DND-41 (cell line): ENCODE results near the gene HBA2.
A peak's percentile ranks its signal among the peaks of the same experiment; 100 is the strongest.
"Not testable (repeated sequence)": the region's sequence is repeated elsewhere in the genome, so short reads cannot be mapped to it uniquely, and the experiment has no call there.

Experiments
- ATAC-seq: fragments of 200-7000 bp; cut with Tn5 transposase; 3 replicates; pipeline ENCODE4 v1.9.1; 2021; ENCODE audit warnings: low read depth; ENCODE audit not compliant: insufficient read depth
- DNase-seq: peaks from one replicate; pipeline ENCODE4 v3.0.0-alpha.2; 2020
- H2AFZ ChIP-seq: 2 replicates; pipeline ENCODE4 v1.6.0; 2012; ENCODE audit warnings: low read depth, low read length
- H3K27ac ChIP-seq: 2 replicates; pipeline ENCODE4 v1.5.1; 2012; ENCODE audit warnings: low read length, inconsistent platforms
- H3K27me3 ChIP-seq: fragments of 200-600 bp; sonication (generic); 2 replicates; pipeline ENCODE4 v1.6.0; 2012; ENCODE audit warnings: low read length, mild to moderate bottlenecking, inconsistent platforms; ENCODE audit not compliant: insufficient read depth, poor library complexity
- H3K36me3 ChIP-seq: 2 replicates; pipeline ENCODE4 v1.5.1; 2012; ENCODE audit warnings: low read length, inconsistent platforms; ENCODE audit not compliant: insufficient read depth
- H3K4me1 ChIP-seq: 2 replicates; pipeline ENCODE4 v1.5.1; 2012; ENCODE audit warnings: mild to moderate bottlenecking, low read length; ENCODE audit not compliant: insufficient read depth
- H3K4me2 ChIP-seq: 2 replicates; pipeline ENCODE4 v1.6.0; 2012; ENCODE audit warnings: mild to moderate bottlenecking, moderate library complexity, low read length, inconsistent platforms; ENCODE audit not compliant: insufficient read depth
- H3K4me3 ChIP-seq, 2 experiments: fragments of 200-600 bp in 1 of 2; shearing (Covaris generic) in 1 of 2; 2 replicates each; pipeline ENCODE4 v1.5.1; 2012 to 2016; ENCODE audit warnings: inconsistent platforms in 2 of 2, low read length in 2 of 2, mild to moderate bottlenecking in 2 of 2, low read depth in 1 of 2, moderate library complexity in 1 of 2
- H3K79me2 ChIP-seq: 2 replicates; pipeline ENCODE4 v1.6.0; 2012; ENCODE audit warnings: low read length, inconsistent platforms; ENCODE audit not compliant: insufficient read depth
- H3K9ac ChIP-seq: 2 replicates; pipeline ENCODE4 v1.6.0; 2012; ENCODE audit warnings: low read depth, mild to moderate bottlenecking, inconsistent platforms, low read length, moderate library complexity
- H3K9me3 ChIP-seq: 2 replicates; pipeline ENCODE4 v1.5.1; 2012; ENCODE audit warnings: low read length, moderate library complexity, mild to moderate bottlenecking, inconsistent platforms; ENCODE audit not compliant: insufficient read depth, severe bottlenecking
- H4K20me1 ChIP-seq: 2 replicates; pipeline ENCODE4 v1.6.0; 2012; ENCODE audit warnings: low read length; ENCODE audit not compliant: insufficient read depth
- EZH2 ChIP-seq: IDR thresholded peaks from 3 replicates; pipeline ENCODE4 v1.6.1; 2012; ENCODE audit warnings: borderline replicate concordance, low read depth, mild to moderate bottlenecking, moderate library complexity, low read length, inconsistent platforms; ENCODE audit not compliant: severe bottlenecking
- TF ChIP-seq, protein P1 (sequence below): IDR thresholded peaks from 2 replicates; pipeline ENCODE4 v1.5.1; 2012; ENCODE audit warnings: borderline replicate concordance, low read length, moderate library complexity, mild to moderate bottlenecking; ENCODE audit not compliant: poor library complexity, severe bottlenecking; ENCODE audit errors: extremely low read depth

Gene HBA2

GRCh38 chr16:172374-172941, at the start of gene HBA2:
HBA2 (plus strand) TSS chr16:172876; CDS start chr16:172913, 37 bp downstream.
- H3K79me2 ChIP-seq, H3K27me3 ChIP-seq, H3K36me3 ChIP-seq, ATAC-seq, H3K4me2 ChIP-seq, H4K20me1 ChIP-seq, H3K9me3 ChIP-seq, H3K27ac ChIP-seq, H3K4me1 ChIP-seq, H3K9ac ChIP-seq, H2AFZ ChIP-seq, H3K4me3 ChIP-seq, DNase-seq: not testable (repeated sequence)

- not testable (repeated sequence) for ATAC-seq
- Histone ChIP-seq H4K20me1 (peaks cover 28% of the 10 kb centered on the region; the same call in 1 of the 2 replicates), H3K79me2 (peaks cover 32% of the 10 kb centered on the region)
Observed at GRCh38 chr16:123558-124350, 48.9 kb upstream of the HBA2 start.

DNA sequence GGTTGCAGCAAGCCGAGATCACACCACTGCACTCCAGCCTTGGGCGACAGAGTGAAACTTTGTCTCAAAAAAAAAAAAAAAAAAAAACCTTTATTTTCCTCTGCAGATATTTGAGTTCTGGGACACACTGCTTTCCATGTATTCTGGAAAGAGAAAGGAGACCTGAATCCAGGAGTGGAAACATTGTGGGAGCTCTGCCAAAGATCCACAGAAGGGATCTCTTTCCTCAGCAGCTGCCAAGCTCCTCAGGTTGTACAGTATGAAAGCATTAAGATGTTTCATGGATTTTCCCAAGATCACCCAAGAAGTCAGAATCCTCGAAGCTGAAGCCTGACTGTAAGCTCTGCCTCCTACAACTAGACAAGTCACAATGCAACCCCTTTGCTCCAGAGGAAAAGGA, 47.7 kb upstream of the HBA2 start:
- H2AFZ ChIP-seq: no peak overlapping the region
- no peak for TF ChIP-seq EZH2
- TF ChIP-seq, protein P1, sequence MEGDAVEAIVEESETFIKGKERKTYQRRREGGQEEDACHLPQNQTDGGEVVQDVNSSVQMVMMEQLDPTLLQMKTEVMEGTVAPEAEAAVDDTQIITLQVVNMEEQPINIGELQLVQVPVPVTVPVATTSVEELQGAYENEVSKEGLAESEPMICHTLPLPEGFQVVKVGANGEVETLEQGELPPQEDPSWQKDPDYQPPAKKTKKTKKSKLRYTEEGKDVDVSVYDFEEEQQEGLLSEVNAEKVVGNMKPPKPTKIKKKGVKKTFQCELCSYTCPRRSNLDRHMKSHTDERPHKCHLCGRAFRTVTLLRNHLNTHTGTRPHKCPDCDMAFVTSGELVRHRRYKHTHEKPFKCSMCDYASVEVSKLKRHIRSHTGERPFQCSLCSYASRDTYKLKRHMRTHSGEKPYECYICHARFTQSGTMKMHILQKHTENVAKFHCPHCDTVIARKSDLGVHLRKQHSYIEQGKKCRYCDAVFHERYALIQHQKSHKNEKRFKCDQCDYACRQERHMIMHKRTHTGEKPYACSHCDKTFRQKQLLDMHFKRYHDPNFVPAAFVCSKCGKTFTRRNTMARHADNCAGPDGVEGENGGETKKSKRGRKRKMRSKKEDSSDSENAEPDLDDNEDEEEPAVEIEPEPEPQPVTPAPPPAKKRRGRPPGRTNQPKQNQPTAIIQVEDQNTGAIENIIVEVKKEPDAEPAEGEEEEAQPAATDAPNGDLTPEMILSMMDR: no peak
- H3K27ac ChIP-seq: no peak overlapping the region
- no peak overlapping the region for H3K4me3 ChIP-seq
- no peaks in the 10 kb centered on the region for H3K9me3 ChIP-seq
- H4K20me1 ChIP-seq: peaks cover 38% of the 10 kb centered on the region; the same call in 1 of the 2 replicates
- no peak for ATAC-seq
- no peaks in the 10 kb centered on the region for H3K27me3 ChIP-seq
- no peak for DNase-seq
- no peak overlapping the region for H3K9ac ChIP-seq
- H3K4me1 ChIP-seq: no peaks in the 10 kb centered on the region; the same call in 1 of the 2 replicates
- peaks cover 18% of the 10 kb centered on the region for H3K36me3 ChIP-seq
- peaks cover 41% of the 10 kb centered on the region for H3K79me2 ChIP-seq
- H3K4me2 ChIP-seq: no peak overlapping the region

More at GRCh38 chr16:123558-124350, 48.9 kb upstream of the HBA2 start:
- H3K4me1 ChIP-seq, H3K27me3 ChIP-seq, H2AFZ ChIP-seq, H3K4me3 ChIP-seq, H3K9me3 ChIP-seq, H3K9ac ChIP-seq, H3K27ac ChIP-seq, H3K4me2 ChIP-seq, DNase-seq: not testable (repeated sequence)
- peaks cover 18% of the 10 kb centered on the region for H3K36me3 ChIP-seq

- Histone ChIP-seq H3K4me2 (no peak overlapping the region), H3K4me3 (no peak overlapping the region), H2AFZ (no peak overlapping the region), H3K36me3 (peaks cover 8% of the 10 kb centered on the region; the same call in 1 of the 2 replicates), H3K27me3 (no peaks in the 10 kb centered on the region), H3K9ac (no peak overlapping the region), H3K79me2 (peaks cover 65% of the 10 kb centered on the region), H4K20me1 (peaks cover 32% of the 10 kb centered on the region; the same call in 1 of the 2 replicates), H3K27ac (no peak overlapping the region), H3K4me1 (no peaks in the 10 kb centered on the region; the same call in 1 of the 2 replicates), H3K9me3 (no peaks in the 10 kb centered on the region)
- peak; percentile 31 for DNase-seq
- peak; percentile 76 for ATAC-seq
- TF ChIP-seq, protein P1: no peak
- TF ChIP-seq EZH2: no peak
Observed at GRCh38 chr16:129075-129474, 43.6 kb upstream of the HBA2 start.
